BLaER1 (cell line): ENCODE measurements around the gene THNSL1.
A peak's percentile ranks its signal among the peaks of the same experiment; 100 is the strongest.
"Not testable (repeated sequence)": the region's sequence is repeated elsewhere in the genome, so short reads cannot be mapped to it uniquely, and the experiment has no call there.

Source experiments
- H3K27ac ChIP-seq: shearing (Covaris generic); formaldehyde crosslinking; 2 replicates; pipeline ENCODE4 v1.8.1; 2022
- H3K27me3 ChIP-seq: shearing (Covaris generic); formaldehyde crosslinking; 2 replicates; pipeline ENCODE4 v1.8.1; 2022
- H3K36me3 ChIP-seq: shearing (Covaris generic); formaldehyde crosslinking; 2 replicates; pipeline ENCODE4 v1.8.1; 2022
- H3K4me1 ChIP-seq: shearing (Covaris generic); formaldehyde crosslinking; 2 replicates; pipeline ENCODE4 v1.8.1; 2022
- H3K4me2 ChIP-seq: shearing (Covaris generic); formaldehyde crosslinking; 2 replicates; pipeline ENCODE4 v1.8.1; 2022
- H3K4me3 ChIP-seq: shearing (Covaris generic); formaldehyde crosslinking; 2 replicates; pipeline ENCODE4 v1.8.1; 2022
- H3K9ac ChIP-seq: shearing (Covaris generic); formaldehyde crosslinking; 2 replicates; pipeline ENCODE4 v1.8.1; 2022
- H3K9me3 ChIP-seq: shearing (Covaris generic); formaldehyde crosslinking; 2 replicates; pipeline ENCODE4 v1.8.1; 2022
- H4K20me1 ChIP-seq: shearing (Covaris generic); formaldehyde crosslinking; 2 replicates; pipeline ENCODE4 v1.8.1; 2022
- Cebpa-rat ChIP-seq: shearing (Covaris generic); IDR thresholded peaks from 2 replicates; pipeline ENCODE4 v1.8.1; 2022

Gene THNSL1

GRCh38 chr10:25016376-25017153 lies at the start of gene THNSL1:
Gene THNSL1, plus strand, starts transcription at chr10:25016612. Its CDS starts 6,612 bp downstream, at chr10:25023224.
- Histone ChIP-seq H3K9me3 (peaks cover 6% of the 10 kb centered on the region; the same call in 1 of the 2 replicates), H3K4me2 (peak within 1 kb of the TSS; percentile 88), H3K4me3 (peak within 1 kb of the TSS; percentile 76), H3K27ac (peak within 1 kb of the TSS; percentile 90), H3K4me1 (peaks cover 20% of the 10 kb centered on the region), H3K36me3 (no peaks in the 10 kb centered on the region), H4K20me1 (no peaks in the 10 kb centered on the region), H3K9ac (peak within 1 kb of the TSS; percentile 87), H3K27me3 (no peaks in the 10 kb centered on the region)
- no peak for TF ChIP-seq Cebpa-rat

- H3K27ac ChIP-seq: no peak overlapping the region
- H3K4me2 ChIP-seq: no peak overlapping the region
- no peak overlapping the region for H3K4me3 ChIP-seq
- H3K36me3 ChIP-seq: no peaks in the 10 kb centered on the region
- no peaks in the 10 kb centered on the region for H4K20me1 ChIP-seq
- no peak for TF ChIP-seq Cebpa-rat
- H3K9me3 ChIP-seq: no peaks in the 10 kb centered on the region
- H3K27me3 ChIP-seq: no peaks in the 10 kb centered on the region
- no peaks in the 10 kb centered on the region for H3K4me1 ChIP-seq
- H3K9ac ChIP-seq: no peak overlapping the region
Measured at GRCh38 chr10:24966962-24967481, 49.4 kb upstream of the THNSL1 start.

DNA sequence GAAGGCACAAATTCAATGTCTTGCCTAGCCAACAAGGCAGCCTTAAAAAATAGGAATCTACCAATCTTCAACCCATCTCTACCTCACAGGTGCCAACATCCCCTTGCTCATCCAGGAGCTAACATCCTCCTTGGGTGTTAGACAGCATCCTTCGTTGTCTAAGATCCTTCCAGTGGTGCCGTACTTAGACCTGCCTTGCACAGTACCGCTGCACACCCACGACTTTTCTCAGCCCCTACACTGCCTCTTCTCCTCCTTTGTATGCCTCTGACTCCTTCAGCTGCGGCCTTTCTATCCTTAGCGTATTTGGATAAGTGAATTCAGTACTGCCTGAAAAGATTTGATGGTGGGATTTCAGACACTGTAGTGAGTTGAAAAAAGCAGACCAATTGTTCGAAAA lies 48.1 kb upstream of the THNSL1 start:
- Histone ChIP-seq H3K4me3 (no peak overlapping the region), H3K4me2 (no peak overlapping the region), H3K4me1 (no peaks in the 10 kb centered on the region), H3K27ac (no peak overlapping the region), H3K27me3 (no peaks in the 10 kb centered on the region), H3K9me3 (no peaks in the 10 kb centered on the region), H3K36me3 (no peaks in the 10 kb centered on the region), H3K9ac (no peak overlapping the region), H4K20me1 (no peaks in the 10 kb centered on the region)
- TF ChIP-seq Cebpa-rat: no peak

GRCh38 chr10:24968951-24969350 lies 47.5 kb upstream of the THNSL1 start:
- not testable (repeated sequence) for H3K9ac ChIP-seq, H3K27me3 ChIP-seq, H3K9me3 ChIP-seq, H3K36me3 ChIP-seq, H3K4me2 ChIP-seq, H3K4me1 ChIP-seq, H3K4me3 ChIP-seq, H4K20me1 ChIP-seq, H3K27ac ChIP-seq

DNA sequence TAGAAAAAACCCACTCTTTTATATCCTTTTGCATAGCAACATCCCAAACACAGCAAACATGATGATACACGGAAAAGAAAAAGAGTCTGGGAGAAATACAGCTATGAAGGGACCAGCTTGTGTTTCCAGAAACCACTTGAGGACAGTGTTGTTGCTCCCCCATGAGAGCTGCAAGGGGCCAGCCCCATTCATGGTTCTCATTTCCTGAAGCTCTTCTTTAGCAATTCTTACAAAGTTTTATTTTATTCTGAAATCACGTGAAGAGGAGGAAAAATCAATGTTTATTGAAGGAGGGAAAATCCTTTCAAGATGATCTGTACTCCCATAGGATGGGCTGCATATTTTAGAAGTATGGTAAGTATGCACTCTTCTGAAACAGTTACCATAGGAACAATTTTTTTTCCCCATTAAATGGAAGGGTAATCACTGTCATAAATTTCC lies 46.6 kb upstream of the THNSL1 start:
- no peak overlapping the region for H3K9ac ChIP-seq
- no peaks in the 10 kb centered on the region for H3K36me3 ChIP-seq
- H3K9me3 ChIP-seq: no peaks in the 10 kb centered on the region
- no peaks in the 10 kb centered on the region for H3K27me3 ChIP-seq
- H3K27ac ChIP-seq: no peak overlapping the region
- H4K20me1 ChIP-seq: no peaks in the 10 kb centered on the region
- no peak overlapping the region for H3K4me2 ChIP-seq
- no peak overlapping the region for H3K4me3 ChIP-seq
- TF ChIP-seq Cebpa-rat: no peak
- H3K4me1 ChIP-seq: no peaks in the 10 kb centered on the region

GRCh38 chr10:24971374-24971773 lies 45.0 kb upstream of the THNSL1 start:
- no peak overlapping the region for H3K4me3 ChIP-seq
- TF ChIP-seq Cebpa-rat: no peak

GRCh38 chr10:24973163-24973562 lies 43.2 kb upstream of the THNSL1 start:
- H3K9me3 ChIP-seq: no peaks in the 10 kb centered on the region
- H4K20me1 ChIP-seq: no peaks in the 10 kb centered on the region
- H3K4me1 ChIP-seq: no peaks in the 10 kb centered on the region
- H3K27me3 ChIP-seq: no peaks in the 10 kb centered on the region
- H3K27ac ChIP-seq: no peak overlapping the region
- H3K9ac ChIP-seq: no peak overlapping the region
- no peak overlapping the region for H3K4me2 ChIP-seq
- H3K36me3 ChIP-seq: no peaks in the 10 kb centered on the region
- no peak overlapping the region for H3K4me3 ChIP-seq
- TF ChIP-seq Cebpa-rat: no peak

More at GRCh38 chr10:24971374-24971773, 45.0 kb upstream of the THNSL1 start:
- H3K9ac ChIP-seq: no peak overlapping the region
- H3K4me2 ChIP-seq: no peak overlapping the region
- no peaks in the 10 kb centered on the region for H3K27me3 ChIP-seq
- no peak overlapping the region for H3K27ac ChIP-seq
- no peaks in the 10 kb centered on the region for H3K9me3 ChIP-seq
- H3K4me1 ChIP-seq: no peaks in the 10 kb centered on the region
- H4K20me1 ChIP-seq: no peaks in the 10 kb centered on the region
- no peaks in the 10 kb centered on the region for H3K36me3 ChIP-seq

- H3K4me3 ChIP-seq: no peak overlapping the region
- no peaks in the 10 kb centered on the region for H3K27me3 ChIP-seq
- H3K27ac ChIP-seq: no peak overlapping the region
- no peaks in the 10 kb centered on the region for H3K9me3 ChIP-seq
- no peak overlapping the region for H3K9ac ChIP-seq
- no peaks in the 10 kb centered on the region for H4K20me1 ChIP-seq
- no peaks in the 10 kb centered on the region for H3K36me3 ChIP-seq
- no peaks in the 10 kb centered on the region for H3K4me1 ChIP-seq
- no peak overlapping the region for H3K4me2 ChIP-seq
- TF ChIP-seq Cebpa-rat: no peak
Measured at GRCh38 chr10:24974976-24975375, 41.4 kb upstream of the THNSL1 start.

DNA sequence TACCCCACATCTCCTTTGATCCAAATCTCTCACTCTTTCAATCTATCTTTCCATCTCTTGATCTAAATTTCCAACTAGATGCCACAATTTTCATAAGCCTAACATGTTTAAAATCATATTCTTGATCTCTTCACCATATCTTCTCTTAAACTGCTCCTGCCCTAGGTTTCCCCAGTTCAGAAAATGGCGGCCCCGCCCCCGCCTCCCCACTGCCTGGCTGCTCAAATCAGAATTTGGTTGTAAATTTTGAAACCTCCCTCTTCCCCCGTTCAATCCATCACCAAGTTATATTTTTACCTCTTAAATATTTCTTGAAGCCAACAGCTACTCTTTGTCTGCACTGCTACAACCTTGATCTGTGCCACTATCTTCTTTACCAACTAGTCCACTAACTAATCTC lies 36.7 kb upstream of the THNSL1 start:
- H3K36me3 ChIP-seq: no peaks in the 10 kb centered on the region
- no peak overlapping the region for H3K9ac ChIP-seq
- H3K9me3 ChIP-seq: no peaks in the 10 kb centered on the region
- no peak overlapping the region for H3K27ac ChIP-seq
- H4K20me1 ChIP-seq: no peaks in the 10 kb centered on the region
- H3K4me3 ChIP-seq: no peak overlapping the region
- H3K4me1 ChIP-seq: no peaks in the 10 kb centered on the region
- no peak for TF ChIP-seq Cebpa-rat
- H3K27me3 ChIP-seq: no peaks in the 10 kb centered on the region
- H3K4me2 ChIP-seq: no peak overlapping the region

GRCh38 chr10:24981161-24981710 lies 35.2 kb upstream of the THNSL1 start:
- no peak for TF ChIP-seq Cebpa-rat

More at GRCh38 chr10:24981161-24981710, 35.2 kb upstream of the THNSL1 start:
- H3K4me3 ChIP-seq: no peak overlapping the region
- H3K27ac ChIP-seq: no peak overlapping the region
- H3K27me3 ChIP-seq: no peaks in the 10 kb centered on the region
- H3K9ac ChIP-seq: no peak overlapping the region
- H4K20me1 ChIP-seq: no peaks in the 10 kb centered on the region
- H3K4me1 ChIP-seq: no peaks in the 10 kb centered on the region
- no peaks in the 10 kb centered on the region for H3K9me3 ChIP-seq
- H3K4me2 ChIP-seq: no peak overlapping the region
- H3K36me3 ChIP-seq: no peaks in the 10 kb centered on the region
